PFSK-1 (cell line): ENCODE results near the gene NEU3.

Experiments used
- POLR2AphosphoS5 ChIP-seq: IDR thresholded peaks from 2 replicates; pipeline ENCODE4 v1.6.1; 2012; ENCODE audit warnings: low read depth, mild to moderate bottlenecking, control low read depth, low read length, moderate library complexity
- SIN3A ChIP-seq: IDR thresholded peaks from 2 replicates; pipeline ENCODE4 v1.6.1; 2012; ENCODE audit warnings: mild to moderate bottlenecking, low read length, moderate library complexity, borderline replicate concordance; ENCODE audit not compliant: insufficient read depth
- TAF1 ChIP-seq: IDR thresholded peaks from 2 replicates; pipeline ENCODE4 v1.6.1; 2012; ENCODE audit warnings: low read length, control low read depth, borderline replicate concordance; ENCODE audit not compliant: insufficient read depth
- TF ChIP-seq, protein P1 (sequence below), 2 experiments: IDR thresholded peaks; 2 replicates each; pipeline versions ENCODE4 v1.6.1 to v1.8.0; 2011 to 2012; ENCODE audit warnings: low read depth in 2 of 2, low read length in 2 of 2, control low read depth in 1 of 2, inconsistent platforms in 1 of 2, mild to moderate bottlenecking in 1 of 2, moderate library complexity in 1 of 2; ENCODE audit not compliant: insufficient read depth in 1 of 2

DNA sequence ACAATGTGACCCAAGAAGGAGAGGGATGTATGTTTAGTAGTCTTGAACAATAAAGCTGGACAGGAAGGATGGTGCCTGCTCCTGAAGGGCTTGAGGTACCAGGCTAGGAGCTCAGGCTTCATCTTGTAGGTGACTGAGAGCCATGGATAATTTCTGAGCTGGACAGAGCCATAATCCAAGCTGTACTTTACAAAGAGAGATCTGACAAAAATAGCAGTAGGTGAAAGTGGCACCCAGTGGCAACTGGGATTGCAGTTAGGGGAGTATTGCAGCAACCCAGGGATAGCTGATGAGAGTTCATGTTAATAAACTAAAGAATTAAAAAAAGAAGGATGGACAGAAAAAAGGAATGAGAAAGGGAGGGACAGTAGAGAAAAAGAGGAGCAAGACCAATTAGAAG lies 47.2 kb upstream of the NEU3 start:
- no peak for TF ChIP-seq SIN3A
- no peak for TF ChIP-seq POLR2AphosphoS5
- TF ChIP-seq, protein P1, sequence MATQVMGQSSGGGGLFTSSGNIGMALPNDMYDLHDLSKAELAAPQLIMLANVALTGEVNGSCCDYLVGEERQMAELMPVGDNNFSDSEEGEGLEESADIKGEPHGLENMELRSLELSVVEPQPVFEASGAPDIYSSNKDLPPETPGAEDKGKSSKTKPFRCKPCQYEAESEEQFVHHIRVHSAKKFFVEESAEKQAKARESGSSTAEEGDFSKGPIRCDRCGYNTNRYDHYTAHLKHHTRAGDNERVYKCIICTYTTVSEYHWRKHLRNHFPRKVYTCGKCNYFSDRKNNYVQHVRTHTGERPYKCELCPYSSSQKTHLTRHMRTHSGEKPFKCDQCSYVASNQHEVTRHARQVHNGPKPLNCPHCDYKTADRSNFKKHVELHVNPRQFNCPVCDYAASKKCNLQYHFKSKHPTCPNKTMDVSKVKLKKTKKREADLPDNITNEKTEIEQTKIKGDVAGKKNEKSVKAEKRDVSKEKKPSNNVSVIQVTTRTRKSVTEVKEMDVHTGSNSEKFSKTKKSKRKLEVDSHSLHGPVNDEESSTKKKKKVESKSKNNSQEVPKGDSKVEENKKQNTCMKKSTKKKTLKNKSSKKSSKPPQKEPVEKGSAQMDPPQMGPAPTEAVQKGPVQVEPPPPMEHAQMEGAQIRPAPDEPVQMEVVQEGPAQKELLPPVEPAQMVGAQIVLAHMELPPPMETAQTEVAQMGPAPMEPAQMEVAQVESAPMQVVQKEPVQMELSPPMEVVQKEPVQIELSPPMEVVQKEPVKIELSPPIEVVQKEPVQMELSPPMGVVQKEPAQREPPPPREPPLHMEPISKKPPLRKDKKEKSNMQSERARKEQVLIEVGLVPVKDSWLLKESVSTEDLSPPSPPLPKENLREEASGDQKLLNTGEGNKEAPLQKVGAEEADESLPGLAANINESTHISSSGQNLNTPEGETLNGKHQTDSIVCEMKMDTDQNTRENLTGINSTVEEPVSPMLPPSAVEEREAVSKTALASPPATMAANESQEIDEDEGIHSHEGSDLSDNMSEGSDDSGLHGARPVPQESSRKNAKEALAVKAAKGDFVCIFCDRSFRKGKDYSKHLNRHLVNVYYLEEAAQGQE (IDR thresholded peaks at IDR 0.05; ENCODE audit: insufficient read depth in 1 of 2, low read depth in 2 of 2, low read length in 2 of 2): no peak
- no peak for TF ChIP-seq TAF1
